Epithelial cell of proximal tubule (primary cell): Measurements from ENCODE around the gene TCHH. TPM values are rescaled to one million over a fixed set of nuclear protein-coding genes. Genes with fewer than 3 reads are reported as not detected.
"Not testable (repeated sequence)": the region's sequence is repeated elsewhere in the genome, so short reads cannot be mapped to it uniquely, and the experiment has no call there.

Experiments used
- DNase-seq: peaks from one replicate; pipeline ENCODE4 v3.0.0-alpha.2; 2011; ENCODE audit warnings: low read depth
- H3K4me3 ChIP-seq: 2 replicates; pipeline ENCODE4 v1.5.1; 2011; ENCODE audit warnings: low read depth, mild to moderate bottlenecking, low read length
- CTCF ChIP-seq: conservative IDR thresholded peaks from 2 replicates; pipeline ENCODE4 v1.5.1; 2012; ENCODE audit warnings: low read depth, mild to moderate bottlenecking, low read length
- total RNA-seq: library from RNA; depleted of rRNA; stranded (reverse); fragments of >200 nt; gene quantifications from 2 replicates; pipeline ENCODE4 v1.2.3, GENCODE V29; 2015

Gene TCHH
- total RNA-seq, 1 donor from 2014 or later, result under 0.01 TPM

GRCh38 chr1:152086760-152087159 lies 28.5 kb downstream of the TCHH start:
- no peak for TF ChIP-seq CTCF
- DNase-seq, result no peak
- H3K4me3 ChIP-seq, result no peak overlapping the region

DNA sequence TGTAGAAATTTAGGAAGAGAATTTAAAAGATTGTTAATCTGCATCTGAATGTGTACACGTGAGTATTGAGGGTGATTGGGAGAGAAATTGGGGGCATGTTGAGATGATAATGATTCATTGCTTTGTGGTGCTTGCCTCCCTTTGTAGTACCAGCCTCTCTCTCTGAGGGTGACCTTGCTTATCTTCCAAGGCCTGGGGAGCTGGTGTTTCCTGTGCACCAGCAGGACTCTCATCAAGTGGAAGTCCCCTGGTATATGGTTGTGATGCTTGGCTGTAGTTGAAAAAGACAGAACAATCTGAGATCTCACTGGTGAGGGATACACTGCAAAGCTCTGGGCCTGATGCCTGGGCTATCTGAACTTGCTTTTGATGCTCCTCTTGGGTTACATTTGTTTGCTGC lies 30.4 kb downstream of the TCHH start:
- H3K4me3 ChIP-seq, result no peak overlapping the region
- DNase-seq, result no peak
- TF ChIP-seq CTCF, result no peak

DNA sequence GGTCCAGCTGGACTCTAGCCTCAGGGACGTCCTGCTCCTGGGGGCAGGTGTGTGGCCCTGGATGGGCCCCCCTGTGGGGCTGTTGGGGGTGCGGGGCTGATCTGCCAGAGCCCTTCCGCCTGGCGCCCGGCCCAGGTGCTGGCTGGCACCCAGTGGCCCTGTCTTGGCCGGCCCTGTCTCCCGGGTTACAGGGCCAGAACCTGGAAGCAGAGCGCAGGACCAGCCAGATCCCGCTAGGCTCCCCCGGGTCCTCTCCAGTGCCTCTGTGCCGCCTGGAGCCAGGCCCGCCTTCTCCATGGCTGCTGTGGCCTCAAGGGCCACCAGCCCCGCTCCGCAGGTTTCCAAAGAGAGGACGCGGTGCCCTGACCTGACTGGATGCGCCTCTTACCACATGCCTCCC lies 34.2 kb downstream of the TCHH start:
- DNase-seq, H3K4me3 ChIP-seq: not testable (repeated sequence)

DNA sequence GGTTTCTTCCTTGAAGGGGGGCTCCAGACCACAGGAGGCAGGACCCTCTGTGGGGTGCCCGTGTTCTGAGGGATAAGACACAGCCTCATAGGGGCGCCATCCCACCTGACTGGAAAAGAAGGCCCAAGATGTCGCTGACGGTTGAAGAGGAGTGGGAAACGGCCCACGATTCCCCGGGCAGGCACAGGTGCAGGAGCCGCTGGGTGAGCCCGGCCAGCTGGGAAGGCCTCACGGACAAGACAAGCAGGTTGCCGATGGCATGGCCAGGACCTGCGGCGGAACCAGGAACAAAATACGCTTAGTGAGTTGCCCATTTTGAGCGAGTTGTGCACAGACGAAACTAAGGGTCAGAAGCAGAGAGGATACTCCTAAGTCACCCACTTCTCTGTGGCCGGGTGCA lies 34.8 kb downstream of the TCHH start:
- not testable (repeated sequence) for H3K4me3 ChIP-seq, DNase-seq

GRCh38 chr1:152078831-152079441 lies 36.3 kb downstream of the TCHH start:
- H3K4me3 ChIP-seq, result no peak overlapping the region
- no peak for TF ChIP-seq CTCF
- DNase-seq, result no peak

GRCh38 chr1:152072311-152072710 lies 42.9 kb downstream of the TCHH start:
- no peak for DNase-seq
- H3K4me3 ChIP-seq, result no peak overlapping the region
- TF ChIP-seq CTCF, result no peak

GRCh38 chr1:152071123-152071522 lies 44.1 kb downstream of the TCHH start:
- TF ChIP-seq CTCF, result no peak
- no peak overlapping the region for H3K4me3 ChIP-seq
- DNase-seq, result no peak

DNA sequence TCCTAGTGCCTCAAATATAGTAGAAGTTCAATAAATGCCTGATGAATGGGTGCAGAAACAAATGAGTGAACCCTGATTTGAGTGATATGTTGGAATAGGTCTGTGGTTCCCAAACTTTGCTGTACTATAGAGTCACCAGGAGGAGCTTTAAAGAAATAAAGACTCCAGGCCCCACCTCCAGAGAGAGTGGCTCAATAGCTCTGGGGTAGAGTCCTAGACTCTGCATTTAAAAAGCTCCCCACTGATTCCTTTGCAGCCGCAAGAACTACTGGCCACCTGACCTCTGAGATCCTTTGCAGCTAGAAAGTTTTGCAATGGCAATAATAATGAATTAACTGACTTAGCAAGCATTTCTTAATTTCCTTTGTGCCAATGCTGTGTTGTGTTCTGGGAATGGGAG lies 47.3 kb downstream of the TCHH start:
- no peak for TF ChIP-seq CTCF
- H3K4me3 ChIP-seq, result no peak overlapping the region
- no peak for DNase-seq
